NOMO-1 (cell line): ENCODE measurements around the gene CHD6.
A peak's percentile ranks its signal among the peaks of the same experiment; 100 is the strongest.

Source experiments
- DNase-seq, 2 experiments: peaks; one replicate each; lab custom pipeline; 2025; ENCODE audit not compliant: unreplicated experiment in 2 of 2; lab: John Stamatoyannopoulos, UW

CHD6 gene

DNA sequence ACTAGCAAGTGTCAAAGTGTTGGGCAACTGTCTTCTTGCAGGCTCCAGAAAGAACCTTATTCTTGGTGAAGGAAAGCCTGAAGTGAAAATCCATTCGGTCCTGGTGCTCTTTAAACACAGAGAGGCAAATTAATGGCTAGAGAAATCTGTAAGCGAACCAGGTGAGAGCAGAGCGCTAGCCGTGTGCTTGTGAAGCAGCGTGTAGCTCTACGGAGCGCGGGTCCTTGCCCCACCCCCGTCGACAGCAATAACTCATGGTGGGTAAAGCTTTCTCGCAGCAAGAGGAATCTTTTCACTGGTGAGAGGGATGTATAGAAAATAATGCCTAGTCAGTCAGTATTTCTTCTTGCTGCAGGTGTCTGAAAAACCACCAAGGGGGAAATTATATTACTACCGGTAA, 214.6 kb downstream of the CHD6 start:
- DNase-seq, result no peak

DNA sequence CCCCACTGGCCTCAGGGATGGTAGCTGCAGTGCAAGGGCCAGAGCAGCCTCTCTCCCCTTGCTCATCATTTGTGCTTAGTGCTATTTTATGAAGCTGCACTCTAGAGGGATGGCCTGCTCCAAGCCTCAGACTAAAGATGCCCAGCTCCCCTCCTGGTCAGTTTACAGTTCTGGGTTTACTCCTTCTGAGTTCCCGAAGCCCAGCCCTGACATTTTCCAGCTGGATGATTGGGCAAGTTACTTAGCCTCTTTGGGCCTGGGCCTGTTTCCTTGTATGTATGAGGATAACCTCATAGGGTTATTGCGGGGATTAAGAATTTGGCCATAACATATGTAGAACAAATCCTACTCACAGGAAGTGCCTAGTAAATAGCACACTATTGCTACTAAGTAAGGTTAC, 219.8 kb downstream of the CHD6 start:
- no peak for DNase-seq

DNA sequence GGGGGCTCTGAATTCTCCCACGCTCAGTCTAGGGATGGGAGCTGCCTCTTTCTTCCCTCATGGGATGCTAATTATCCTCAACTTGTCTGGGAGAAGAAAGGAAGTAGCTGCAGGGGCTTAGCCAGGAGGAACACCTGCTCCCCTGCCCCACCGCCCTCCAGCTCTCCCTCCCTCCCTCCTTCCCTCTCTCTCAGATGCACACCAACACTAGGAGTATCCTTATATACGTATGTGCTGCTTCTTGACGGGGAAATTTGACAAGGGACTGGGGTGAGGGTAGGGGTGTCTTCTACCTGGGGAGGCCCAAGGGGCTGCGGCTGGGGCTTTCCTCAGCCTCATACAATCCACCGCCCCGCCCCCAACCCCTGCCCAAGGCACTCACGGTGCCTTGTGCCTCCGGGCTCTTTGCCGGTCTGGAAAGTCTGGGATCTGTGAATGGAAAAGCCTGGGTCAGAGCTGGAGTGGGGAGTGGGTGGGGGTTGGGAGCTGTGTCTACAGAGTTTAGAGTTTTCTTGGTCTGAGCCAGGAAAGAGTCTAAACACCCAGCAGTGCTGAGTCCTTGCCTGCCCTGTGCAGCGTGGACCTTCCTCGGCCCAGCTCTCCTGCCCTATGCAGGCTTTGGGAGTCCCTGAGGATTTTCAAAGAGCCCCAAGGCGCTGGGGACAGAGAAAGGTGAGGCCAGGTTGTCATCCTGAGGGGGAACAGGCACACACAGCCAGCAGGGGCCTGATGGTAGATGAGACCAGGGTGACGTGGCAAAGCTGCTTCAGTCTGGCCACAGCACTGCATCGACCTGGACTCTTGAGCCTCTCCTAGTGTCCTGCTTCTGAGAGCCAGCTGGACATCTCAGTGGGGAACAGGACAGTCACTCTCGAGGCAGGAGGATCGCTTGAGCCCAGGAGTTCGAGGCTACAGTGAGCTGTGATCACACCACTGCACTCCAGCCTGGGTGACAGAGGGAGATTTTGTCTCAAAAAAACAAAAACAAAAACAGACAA, 222.2 kb downstream of the CHD6 start:
- no peak for DNase-seq

DNA sequence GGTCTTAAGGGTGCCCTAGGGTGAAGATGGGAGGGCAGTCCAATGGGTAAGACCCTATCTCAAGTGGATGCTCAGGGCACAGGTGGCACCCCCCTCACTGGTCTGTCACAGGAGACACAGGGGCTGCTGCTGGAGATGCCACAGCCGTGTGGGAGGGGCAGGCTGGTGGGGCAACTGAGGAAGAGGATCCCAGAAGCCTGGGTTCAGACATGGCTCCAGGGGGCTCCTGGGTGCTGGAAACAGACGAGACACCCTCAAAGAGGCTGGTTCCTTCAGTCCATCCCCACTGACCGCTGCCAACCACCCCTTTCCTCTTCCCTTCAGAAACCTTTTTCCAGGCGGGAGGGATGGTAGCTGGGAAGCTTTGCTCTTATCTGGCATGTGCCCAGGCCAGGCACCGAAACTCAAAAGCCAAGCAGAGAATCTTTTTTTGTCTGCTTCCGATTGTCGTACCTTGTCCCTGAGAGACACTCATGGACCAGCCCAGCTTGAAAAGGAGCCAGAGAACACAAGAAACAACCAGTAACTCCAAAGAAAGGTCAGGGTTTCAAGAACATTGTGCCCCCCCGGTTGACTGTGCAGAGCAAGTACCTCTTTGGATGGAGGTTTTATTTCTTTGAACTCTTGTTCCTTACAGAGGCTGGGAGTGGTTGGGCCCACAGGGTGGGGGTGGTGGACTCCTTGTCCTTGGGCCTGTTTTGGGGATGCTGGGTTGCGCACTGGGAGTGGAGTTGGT, 223.1 kb downstream of the CHD6 start:
- no peak for DNase-seq

DNA sequence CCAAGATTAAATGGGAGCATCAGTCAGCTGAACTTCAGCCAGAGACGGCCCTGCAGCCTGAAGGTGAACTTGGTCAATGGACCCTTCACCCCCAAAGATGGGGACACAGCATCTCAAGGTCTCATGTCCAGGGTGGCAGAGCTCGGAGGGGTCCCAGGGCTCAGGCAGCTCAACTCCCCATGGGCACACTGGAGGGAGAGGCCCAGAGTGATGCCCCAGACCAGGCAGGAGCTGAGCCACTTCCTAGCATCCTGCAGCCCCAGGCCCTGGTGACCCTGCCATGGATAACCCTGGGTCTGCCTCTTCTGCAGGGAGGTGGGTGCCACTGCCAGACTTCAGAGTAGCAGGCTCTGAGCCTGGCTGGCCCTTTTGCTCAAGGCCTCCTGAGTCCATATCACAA, 224.1 kb downstream of the CHD6 start:
- DNase-seq, result no peak

DNA sequence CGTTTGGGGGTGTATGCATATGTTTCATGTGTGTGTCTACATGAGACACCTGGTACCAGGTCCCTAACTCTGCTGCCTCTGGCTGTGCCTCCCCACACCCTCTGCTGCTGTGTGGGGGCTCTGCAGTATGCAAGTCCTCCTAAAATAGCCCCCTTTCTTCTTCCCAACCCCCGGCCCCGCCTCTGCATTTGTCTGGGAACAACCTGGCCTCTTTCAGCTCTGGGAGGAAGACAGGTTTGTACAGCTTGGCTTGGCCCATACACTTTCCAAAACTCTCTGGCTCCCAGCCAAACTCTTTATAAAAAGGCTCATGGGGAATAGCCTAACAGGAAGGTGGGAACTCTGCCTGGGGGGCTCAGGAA, 224.5 kb downstream of the CHD6 start:
- no peak for DNase-seq

DNA sequence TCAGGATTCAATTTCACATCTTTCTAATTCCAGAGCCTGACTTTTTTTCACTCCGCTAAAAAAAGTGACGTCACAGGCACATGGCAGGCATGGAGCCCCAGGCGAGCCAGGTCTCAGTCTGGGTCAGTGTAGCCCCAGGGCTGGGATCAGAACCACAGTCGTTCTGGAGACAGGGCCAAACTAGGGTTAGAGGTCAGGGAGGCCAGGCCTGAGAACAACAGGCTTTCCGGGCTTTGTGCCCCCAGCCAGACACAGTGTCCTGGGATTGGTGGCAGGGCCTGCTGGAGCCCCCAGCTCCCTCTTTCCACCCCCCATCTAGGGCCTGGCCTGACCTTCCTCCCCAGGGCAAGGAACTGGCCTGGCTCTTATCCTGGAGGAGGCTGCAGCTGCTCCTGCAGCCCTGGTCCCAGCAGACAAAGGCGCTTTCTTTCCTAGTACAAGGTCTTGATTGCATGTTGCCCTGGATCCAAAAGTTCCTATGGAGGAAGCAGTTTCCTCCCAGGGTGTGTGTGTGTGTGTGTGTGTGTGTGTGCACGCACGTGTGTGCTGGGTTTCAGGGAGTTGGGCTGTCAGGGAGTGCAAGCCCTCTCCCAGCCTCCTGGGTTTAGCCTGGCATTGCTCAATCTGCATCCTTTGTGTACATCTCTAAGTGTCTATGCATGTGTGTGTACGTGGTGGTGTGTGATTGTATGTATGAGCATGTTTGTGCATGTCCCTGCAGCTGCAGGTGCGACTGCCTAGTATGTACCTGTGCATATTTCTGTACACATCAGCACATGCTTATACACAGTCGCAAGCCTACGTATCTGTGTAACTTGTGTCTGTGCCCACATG, 225.1 kb downstream of the CHD6 start:
- no peak for DNase-seq

DNA sequence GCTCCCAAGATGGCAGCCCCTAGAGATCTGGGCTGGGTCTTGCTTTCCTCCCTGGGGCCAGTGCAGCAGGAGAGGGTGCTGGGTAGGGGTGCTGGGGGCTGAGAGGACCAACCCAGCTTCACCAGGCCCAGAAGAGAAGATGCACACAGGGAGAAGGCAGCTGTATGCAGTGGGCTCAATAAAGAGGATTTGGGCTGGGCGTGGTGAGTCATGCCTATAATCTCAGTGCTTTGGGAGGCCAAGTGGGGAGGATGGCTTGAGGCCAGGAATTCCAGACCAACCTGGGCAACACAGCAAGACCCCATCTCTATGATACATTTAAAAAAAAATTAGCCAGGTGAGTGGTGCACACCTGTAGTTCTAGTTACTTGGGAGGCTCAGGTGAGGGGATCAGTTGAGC, 225.9 kb downstream of the CHD6 start:
- DNase-seq, result no peak

DNA sequence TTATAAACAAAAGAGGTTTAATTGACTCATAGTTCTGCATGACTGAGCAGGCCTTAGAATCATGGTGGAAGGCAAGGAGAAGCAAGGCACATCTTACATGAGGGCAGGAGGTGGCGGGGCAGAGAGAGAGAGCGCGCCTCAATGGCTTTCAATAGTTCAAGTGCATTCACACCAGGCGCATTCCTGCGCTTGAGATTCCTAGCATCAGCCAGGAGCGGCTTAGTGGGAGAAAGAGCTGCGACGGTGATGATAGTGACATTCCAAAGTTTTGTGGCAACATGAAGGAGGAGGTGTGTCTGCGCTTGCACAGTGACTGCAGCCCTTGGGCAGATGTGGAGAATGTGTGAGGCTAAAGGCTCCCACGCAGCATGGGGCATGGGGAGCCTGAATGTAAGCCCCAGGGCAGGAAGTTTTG, 226.6 kb downstream of the CHD6 start:
- DNase-seq, result no peak

DNA sequence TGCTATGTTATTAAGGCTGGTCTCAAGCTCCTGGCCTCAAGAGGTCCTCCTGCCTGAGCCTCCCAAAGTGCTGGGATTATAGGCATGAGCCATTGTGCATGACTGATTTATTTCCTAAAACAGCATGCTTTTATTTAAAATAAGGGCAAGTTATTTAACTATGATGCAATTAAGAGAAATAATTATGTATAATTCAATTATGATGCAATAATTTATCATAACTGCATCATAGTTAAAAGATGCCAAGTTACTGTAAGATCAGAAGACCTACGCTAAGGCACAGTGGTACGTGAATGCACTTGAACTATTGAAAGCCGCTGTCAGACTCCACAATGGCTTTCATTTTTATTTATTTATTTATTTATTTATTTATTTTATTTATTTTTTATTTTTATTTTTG, 227.3 kb downstream of the CHD6 start:
- DNase-seq, result no peak

DNA sequence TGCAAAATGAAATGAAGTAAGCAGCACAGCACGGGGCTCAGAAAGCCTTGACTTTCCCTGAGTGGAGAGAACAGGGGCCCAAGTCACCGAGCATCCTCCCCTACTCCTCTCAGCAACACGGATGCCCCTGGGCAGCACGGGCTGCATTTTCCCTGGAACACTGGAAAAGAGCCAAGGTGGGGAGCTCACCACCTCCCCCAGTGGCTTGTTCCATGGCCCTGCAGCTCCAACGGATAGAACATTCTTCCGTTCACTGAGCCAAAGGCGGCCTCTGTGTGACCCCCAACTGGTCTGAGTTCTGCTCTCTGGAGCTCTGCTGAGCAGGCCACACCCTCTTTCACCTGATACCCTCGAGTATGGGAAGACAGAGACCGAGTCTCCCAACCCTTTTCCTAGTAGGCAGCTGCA, 230.7 kb downstream of the CHD6 start:
- no peak for DNase-seq

DNA sequence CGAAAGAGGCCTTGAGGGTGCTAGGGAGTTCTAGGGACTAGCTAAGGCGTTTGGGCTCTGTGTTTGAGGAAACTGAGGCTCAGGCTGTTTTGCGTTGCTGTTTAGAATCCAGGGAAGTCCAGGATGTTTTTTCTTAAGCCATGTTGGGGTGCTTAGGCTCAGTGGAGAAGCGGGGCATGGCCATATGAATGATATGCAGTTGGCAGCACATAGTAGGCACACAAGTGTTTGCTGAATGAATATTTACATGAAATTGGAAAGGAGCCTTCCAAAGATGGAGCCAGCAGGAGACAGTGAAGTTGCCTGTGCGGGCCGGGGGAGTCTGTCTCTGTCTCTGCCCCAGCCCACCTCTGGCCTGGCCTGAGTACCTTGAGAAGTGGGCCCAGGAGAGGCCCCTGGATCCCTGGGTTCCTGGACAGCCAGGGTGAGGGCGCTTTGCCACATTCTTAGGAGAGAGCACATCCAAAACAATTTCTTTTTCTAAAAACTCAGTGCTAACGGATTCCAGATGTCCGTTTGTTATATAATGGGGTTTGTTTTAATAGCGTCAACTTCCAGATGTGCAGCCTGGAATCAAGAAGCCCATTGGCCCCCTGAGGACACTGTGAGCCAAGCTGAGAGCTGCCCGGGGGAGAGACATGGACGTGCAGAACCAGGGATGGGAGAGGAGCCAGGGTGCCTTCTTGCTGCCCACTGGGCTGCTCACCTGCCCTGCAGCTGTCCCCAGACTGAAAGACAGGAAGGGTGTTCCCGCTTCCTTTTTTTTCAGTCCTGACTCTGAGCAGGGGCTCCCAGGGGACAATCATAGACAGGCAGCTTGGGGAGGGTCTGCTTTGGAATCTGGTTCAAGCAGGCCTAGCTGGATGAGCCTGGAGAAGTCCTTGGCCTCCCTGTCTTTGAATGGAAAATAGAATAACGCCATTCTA, 231.4 kb downstream of the CHD6 start:
- DNase-seq, result no peak

DNA sequence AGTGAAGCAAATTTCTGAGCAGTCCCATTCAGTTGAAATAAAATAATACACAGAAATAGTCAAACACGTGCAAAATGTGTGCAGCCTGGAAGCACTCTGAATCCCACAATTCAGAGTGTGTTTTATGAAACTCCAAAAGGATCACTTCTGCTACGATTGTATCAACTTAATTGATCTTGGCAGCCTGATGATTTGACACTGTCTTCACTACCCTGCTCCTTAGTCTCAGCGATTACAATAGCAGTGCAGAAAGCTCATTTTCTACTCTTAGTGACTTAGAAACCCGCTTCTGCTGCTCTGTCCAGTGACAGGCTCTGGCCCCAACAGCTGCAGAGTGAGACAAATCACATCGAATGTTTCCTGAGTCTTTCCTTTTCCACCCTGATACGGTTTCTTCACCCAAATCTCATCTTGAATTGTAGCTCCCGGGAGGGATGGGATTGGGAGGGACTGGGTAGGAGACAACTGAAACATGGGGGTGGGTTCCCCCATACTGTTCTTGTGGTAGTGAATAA, 235.3 kb downstream of the CHD6 start:
- DNase-seq, result no peak

DNA sequence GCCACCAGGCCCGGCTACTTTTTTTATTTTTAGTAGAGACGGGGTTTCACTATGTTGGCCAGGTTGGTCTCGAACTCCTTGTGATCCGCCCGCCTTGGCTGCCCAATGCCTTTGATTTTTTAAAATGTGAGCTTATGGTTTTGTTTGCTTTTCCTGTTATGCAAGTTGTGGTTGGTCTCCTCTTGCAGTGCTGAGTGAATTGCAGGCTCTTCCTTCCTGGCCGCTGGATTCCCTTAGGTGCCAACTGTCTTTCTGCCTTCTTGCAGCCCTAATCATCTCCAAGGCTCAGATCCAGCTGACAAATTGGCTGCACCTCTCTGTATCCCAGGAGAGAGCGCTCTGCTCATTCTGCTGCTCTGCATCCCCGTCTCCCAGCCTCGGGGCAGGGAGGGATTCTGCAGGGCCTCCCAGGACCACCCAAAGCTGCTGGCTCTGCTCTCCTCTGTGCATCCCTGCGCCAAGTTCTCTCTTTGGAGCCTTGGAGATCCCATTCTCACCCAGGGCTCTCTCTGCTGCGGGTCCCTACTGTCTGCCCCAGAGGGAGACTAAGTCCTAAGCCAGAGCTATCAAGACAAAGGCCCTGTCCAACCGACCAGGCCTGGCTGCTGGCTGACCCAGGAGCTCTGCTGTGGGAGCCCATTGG, 237.5 kb downstream of the CHD6 start:
- peak; percentile 37 to 45 for DNase-seq

DNA sequence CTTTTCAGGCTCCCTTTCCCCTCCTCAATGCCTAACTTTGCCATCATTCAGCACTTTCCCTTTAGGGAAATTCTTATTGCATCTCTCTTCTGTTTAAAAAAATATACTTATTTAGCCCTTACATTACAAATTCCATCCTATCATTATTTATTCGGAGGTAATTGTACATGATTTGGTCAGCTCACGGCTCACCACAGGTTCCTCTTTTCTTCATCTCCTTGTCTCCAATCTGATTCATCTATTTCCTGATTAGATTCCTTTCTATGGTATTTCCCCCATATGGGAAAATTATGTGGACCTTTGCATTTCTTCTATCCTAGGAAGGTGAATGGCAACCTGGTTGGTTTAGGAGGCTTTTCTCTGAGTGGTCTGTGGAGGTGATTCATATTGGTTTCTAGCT, 238.6 kb downstream of the CHD6 start:
- DNase-seq, result peak; percentile 16 to 68

DNA sequence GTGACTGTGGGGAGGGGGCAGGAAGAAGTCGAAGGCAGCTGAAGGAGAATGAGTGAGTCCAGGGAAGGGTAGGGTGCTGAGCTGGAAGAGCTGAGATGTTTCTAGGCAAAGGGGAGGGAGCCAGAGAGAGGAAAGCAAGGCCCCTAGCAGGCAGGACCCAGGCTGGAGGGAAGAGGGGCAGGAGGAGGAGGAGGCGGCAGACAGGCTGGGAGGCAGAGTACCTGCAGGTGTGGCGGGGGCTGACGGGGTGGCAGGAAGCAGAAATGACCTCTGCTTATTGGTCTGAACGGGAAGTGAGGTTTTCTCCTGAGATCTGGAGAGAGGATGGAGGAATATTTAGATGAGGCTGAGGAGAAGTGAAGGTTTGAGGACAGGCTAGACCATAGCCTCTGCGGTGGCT, 240.9 kb downstream of the CHD6 start:
- DNase-seq, result no peak

DNA sequence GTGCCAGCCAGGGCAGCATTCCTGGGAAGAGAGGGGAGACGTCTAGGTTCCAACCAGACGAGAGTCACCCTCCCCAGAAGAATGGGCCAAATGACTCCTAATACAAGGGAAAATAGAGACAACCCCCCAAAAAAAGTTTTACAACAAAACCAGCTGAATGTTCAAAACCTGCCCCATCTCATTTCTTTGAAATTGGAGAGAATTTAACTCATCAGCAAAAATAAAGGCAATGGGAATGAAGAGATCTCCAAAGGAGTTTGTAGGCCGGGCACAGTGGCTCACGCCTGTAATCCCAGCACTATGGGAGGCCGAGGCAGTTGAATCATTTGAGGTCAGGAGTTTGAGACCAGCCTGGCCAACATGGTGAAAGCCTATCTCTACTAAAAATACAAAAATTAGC, 241.8 kb downstream of the CHD6 start:
- no peak for DNase-seq

DNA sequence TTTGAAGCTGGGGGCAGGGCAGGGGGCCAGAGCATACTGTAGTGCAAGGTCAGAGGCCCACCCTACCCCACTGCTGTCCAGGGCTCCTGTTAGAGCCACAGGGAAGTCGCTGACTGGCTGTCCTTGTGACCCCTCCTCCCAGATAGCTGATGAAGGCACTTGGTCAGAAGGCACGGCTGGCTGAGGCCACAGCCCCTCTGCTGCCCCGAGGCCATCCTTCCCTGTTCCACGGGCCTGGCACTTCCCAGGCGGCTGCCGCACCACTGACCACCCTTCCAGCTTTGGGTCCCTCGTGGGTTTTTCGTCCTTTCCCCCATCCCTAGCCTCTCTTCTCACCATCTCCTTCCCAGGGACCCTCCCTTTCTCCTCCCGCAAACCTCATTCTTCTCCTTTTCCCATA, 242.3 kb downstream of the CHD6 start:
- DNase-seq, result no peak
